Stimulated activated CD8-positive, alpha-beta memory T cell treated with anti-CD3 and anti-CD28 coated beads, Interleukin-2, amount 100 ng/mL, for 48 hours (primary cell): ENCODE data around the gene MDM2.

ENCODE experiments used
- DNase-seq, 2 donors: peaks; one replicate each; pipeline ENCODE4 v3.0.0-alpha.2; 2020; ENCODE audit warnings: low read depth in 2 of 2

The MDM2 gene

GRCh38 chr12:68878283-68878682 is 70.3 kb downstream of the MDM2 start:
- no peak for DNase-seq

- DNase-seq, result no peak
Observed at GRCh38 chr12:68878846-68879245, 70.9 kb downstream of the MDM2 start.

GRCh38 chr12:68880660-68881325 is 72.8 kb downstream of the MDM2 start:
- no peak for DNase-seq

GRCh38 chr12:68882251-68882964 is 74.4 kb downstream of the MDM2 start:
- no peak for DNase-seq

GRCh38 chr12:68883151-68883550 is 75.2 kb downstream of the MDM2 start:
- no peak for DNase-seq

- no peak for DNase-seq
Observed at GRCh38 chr12:68884251-68884650, 76.3 kb downstream of the MDM2 start.

- DNase-seq, result no peak
Observed at GRCh38 chr12:68885381-68885780, 77.4 kb downstream of the MDM2 start.

GRCh38 chr12:68886636-68887572 is 78.9 kb downstream of the MDM2 start:
- DNase-seq, result no peak

GRCh38 chr12:68887641-68888040 is 79.7 kb downstream of the MDM2 start:
- DNase-seq, result no peak

- no peak for DNase-seq
Observed at GRCh38 chr12:68888243-68888642, 80.3 kb downstream of the MDM2 start.

GRCh38 chr12:68890701-68891113 is 82.7 kb downstream of the MDM2 start:
- DNase-seq, result no peak

GRCh38 chr12:68891141-68891540 is 83.2 kb downstream of the MDM2 start:
- no peak for DNase-seq

GRCh38 chr12:68893201-68893600 is 85.2 kb downstream of the MDM2 start:
- DNase-seq, result no peak

GRCh38 chr12:68893741-68894140 is 85.8 kb downstream of the MDM2 start:
- no peak for DNase-seq

- no peak for DNase-seq
Observed at GRCh38 chr12:68894276-68894855, 86.4 kb downstream of the MDM2 start.

GRCh38 chr12:68896881-68897540 is 89.0 kb downstream of the MDM2 start:
- no peak for DNase-seq

- no peak for DNase-seq
Observed at GRCh38 chr12:68899251-68899771, 91.3 kb downstream of the MDM2 start.

- no peak for DNase-seq
Observed at GRCh38 chr12:68900241-68900640, 92.3 kb downstream of the MDM2 start.
